ENCODE results near the gene BUD31.

GRCh38 chr7:99362801-99363200, 46.0 kb upstream of the BUD31 start:
- TF ChIP-seq GABPA (IDR thresholded peaks at IDR 0.05; ENCODE audit: borderline replicate concordance, insufficient read depth, low read length) (no peak), BCL11A (IDR thresholded peaks at IDR 0.05; ENCODE audit: low read depth in 2 of 2, low read length in 2 of 2) (no peak), POLR2A (IDR thresholded peaks at IDR 0.05; ENCODE audit: control extremely low read depth in 1 of 2, low read depth in 2 of 2, low read length in 2 of 2) (no peak), SUZ12 (IDR thresholded peaks at IDR 0.05; ENCODE audit: low read length) (no peak), CEBPB (IDR thresholded peaks at IDR 0.05; ENCODE audit: low read depth, low read length) (no peak), KDM5A (IDR thresholded peaks at IDR 0.05; ENCODE audit: low read length) (no peak)
- TF ChIP-seq, protein P1, sequence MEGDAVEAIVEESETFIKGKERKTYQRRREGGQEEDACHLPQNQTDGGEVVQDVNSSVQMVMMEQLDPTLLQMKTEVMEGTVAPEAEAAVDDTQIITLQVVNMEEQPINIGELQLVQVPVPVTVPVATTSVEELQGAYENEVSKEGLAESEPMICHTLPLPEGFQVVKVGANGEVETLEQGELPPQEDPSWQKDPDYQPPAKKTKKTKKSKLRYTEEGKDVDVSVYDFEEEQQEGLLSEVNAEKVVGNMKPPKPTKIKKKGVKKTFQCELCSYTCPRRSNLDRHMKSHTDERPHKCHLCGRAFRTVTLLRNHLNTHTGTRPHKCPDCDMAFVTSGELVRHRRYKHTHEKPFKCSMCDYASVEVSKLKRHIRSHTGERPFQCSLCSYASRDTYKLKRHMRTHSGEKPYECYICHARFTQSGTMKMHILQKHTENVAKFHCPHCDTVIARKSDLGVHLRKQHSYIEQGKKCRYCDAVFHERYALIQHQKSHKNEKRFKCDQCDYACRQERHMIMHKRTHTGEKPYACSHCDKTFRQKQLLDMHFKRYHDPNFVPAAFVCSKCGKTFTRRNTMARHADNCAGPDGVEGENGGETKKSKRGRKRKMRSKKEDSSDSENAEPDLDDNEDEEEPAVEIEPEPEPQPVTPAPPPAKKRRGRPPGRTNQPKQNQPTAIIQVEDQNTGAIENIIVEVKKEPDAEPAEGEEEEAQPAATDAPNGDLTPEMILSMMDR (IDR thresholded peaks at IDR 0.05; ENCODE audit: control extremely low read depth in 1 of 3, insufficient read depth in 1 of 3, low read depth in 1 of 3, low read length in 3 of 3): no peak
